Astrocyte (in vitro differentiated cells and primary cell): ENCODE results near the gene SGPL1.

Experiments
- EZH2 ChIP-seq: IDR thresholded peaks from 2 replicates; pipeline ENCODE4 v1.6.1; 2012; ENCODE audit warnings: mild to moderate bottlenecking, low read length, inconsistent platforms; ENCODE audit not compliant: insufficient read depth
- TF ChIP-seq, protein P1 (sequence below): IDR thresholded peaks from 2 replicates; pipeline ENCODE4 v1.5.1; 2011; ENCODE audit warnings: low read depth, mild to moderate bottlenecking, inconsistent platforms, low read length, moderate library complexity; ENCODE audit not compliant: insufficient read depth

- TF ChIP-seq, protein P1, sequence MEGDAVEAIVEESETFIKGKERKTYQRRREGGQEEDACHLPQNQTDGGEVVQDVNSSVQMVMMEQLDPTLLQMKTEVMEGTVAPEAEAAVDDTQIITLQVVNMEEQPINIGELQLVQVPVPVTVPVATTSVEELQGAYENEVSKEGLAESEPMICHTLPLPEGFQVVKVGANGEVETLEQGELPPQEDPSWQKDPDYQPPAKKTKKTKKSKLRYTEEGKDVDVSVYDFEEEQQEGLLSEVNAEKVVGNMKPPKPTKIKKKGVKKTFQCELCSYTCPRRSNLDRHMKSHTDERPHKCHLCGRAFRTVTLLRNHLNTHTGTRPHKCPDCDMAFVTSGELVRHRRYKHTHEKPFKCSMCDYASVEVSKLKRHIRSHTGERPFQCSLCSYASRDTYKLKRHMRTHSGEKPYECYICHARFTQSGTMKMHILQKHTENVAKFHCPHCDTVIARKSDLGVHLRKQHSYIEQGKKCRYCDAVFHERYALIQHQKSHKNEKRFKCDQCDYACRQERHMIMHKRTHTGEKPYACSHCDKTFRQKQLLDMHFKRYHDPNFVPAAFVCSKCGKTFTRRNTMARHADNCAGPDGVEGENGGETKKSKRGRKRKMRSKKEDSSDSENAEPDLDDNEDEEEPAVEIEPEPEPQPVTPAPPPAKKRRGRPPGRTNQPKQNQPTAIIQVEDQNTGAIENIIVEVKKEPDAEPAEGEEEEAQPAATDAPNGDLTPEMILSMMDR, result no peak
- TF ChIP-seq EZH2, result no peak
These were observed 76.9 kb downstream of the SGPL1 start for GRCh38 chr10:70892631-70893030.
